EH (cell line): ENCODE measurements around the gene EBLN2.

Experiments used
- DNase-seq: peaks from one replicate; pipeline ENCODE4 v3.0.0-alpha.2; 2015; ENCODE audit warnings: low read depth

Gene EBLN2

GRCh38 chr3:73061416-73061815 lies at the start of gene EBLN2:
TSS of gene EBLN2 (plus strand) at chr3:73061659. CDS start at chr3:73062082, 423 bp downstream.
- no peak for DNase-seq

GRCh38 chr3:73018298-73018697 lies 43.2 kb upstream of the EBLN2 start:
- no peak for DNase-seq

DNA sequence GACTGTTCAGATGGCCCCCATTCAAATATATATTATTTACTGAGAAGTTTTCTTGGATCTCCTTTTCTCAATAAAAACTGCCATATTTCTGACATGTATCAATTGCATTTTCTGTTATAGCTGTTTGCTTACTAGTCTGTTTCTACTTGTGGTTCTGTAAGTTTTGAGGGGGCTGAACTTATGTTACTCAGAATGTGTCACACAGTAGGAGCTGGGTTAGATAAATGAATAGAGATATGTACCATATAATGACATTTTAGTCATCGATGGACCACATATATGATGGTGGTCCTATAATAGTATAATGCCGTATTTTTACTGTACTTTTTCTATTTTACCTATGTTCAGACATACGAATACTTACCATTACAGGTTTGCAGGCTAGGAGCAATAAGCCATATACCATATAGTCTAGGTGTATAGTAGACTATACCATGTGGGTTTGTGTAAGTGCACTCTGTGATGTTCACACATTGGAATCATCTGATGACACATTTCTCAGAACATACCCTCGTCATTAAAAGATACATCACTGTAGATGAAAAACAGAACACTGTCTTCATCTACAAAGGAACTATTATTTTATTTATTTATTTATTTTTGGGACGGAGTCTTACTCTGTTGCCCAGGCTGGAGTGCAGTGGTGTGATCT lies 42.5 kb upstream of the EBLN2 start:
- DNase-seq, result no peak

DNA sequence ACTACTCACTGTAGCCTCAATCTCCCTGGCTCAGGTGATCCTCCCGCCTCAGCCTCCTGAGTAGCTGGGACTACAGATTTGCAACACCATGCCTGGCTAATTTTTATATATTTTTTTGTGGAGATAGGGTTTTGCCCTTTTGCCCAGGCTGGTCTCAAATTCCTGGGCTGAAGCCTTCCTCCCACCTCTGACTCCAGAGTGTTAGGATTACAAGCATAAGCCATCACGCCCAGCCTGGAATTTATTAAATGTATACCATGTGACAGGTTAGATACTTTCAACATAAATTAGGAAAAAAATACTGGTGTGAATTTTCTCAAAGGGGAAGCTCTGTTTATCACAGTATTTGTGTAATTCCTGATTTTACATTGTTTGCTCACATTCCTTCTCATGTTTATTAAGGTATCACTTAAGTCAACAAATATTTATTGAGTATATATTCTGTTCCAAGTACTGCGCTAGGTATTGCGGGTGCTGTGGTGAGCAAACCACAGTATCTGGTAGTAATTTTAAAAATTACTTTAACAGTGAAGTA lies 40.1 kb upstream of the EBLN2 start:
- DNase-seq, result no peak

DNA sequence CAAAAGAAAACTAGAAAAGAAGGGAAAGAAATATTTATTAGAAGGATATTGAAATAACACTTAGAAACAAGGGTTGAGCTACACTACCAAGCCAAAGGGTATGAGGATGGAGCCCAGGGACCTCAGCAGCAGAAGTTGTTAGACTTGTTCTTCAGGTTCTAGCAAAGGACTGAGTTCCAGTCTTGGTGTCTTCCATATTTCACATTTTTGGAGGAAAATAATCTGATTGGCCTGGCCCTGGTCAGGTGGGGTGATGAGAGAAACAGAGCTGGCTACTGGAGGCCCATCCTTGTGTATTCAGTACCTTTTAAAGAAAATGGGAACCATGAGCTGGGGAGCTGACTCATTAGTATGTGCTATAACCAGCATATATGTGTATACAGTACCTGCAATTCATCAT lies 36.6 kb upstream of the EBLN2 start:
- DNase-seq, result no peak

GRCh38 chr3:73026111-73026759 lies 35.2 kb upstream of the EBLN2 start:
- DNase-seq, result no peak

GRCh38 chr3:73026760-73027113 lies 34.7 kb upstream of the EBLN2 start:
- DNase-seq, result no peak

GRCh38 chr3:73028803-73029202 lies 32.7 kb upstream of the EBLN2 start:
- DNase-seq, result no peak

- peak; percentile 89 for DNase-seq
These were observed 32.1 kb upstream of the EBLN2 start for GRCh38 chr3:73029321-73029796.

DNA sequence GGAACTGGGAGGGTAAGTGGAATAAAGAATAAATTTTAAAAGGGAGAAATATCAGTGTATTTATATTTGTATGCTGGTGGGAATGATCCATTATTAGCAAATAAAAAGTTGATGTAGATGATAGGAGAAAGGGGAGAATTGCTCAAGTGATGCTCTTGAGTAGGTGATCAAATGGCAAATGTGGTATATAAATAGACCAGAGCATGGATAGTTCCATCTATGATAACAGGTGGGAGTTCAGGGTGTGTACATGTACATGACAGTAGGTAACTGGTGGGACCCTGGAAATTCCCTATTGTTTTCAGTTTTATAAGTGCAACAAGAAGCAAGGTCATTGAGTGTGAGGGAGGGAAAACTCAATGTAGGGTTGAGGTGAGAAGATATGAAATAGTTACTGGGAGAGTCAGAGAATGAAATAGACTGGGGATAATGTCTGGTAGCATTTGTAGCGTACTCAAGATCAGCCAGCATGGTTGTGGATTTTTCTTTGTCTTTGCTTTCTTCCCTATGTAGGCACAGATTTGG lies 31.3 kb upstream of the EBLN2 start:
- no peak for DNase-seq

DNA sequence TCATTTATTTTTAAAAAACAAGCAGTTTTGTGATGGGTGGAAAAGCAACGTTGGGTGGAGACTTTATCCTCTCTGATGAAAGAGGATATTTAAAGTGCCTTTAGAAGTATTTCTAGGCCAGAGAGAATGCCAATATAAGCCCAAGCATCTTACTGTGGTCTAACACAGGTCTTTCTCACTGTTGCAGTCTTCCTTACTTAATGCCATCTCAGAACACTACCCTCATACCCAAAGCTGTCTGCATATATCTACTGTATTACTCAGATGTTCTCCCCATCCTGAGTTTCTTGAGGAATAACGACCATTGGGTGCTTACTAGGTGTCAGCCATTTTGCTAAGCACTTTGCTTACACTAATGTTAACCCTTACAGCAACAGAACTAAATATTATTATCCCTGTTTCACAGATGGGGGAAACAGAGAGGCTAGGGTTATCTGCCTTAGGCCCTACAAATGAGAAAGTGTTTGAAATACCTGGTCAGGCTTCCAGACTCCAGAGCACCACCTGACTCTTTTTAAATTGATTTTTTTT lies 29.8 kb upstream of the EBLN2 start:
- DNase-seq, result no peak

GRCh38 chr3:73036694-73037591 lies 24.5 kb upstream of the EBLN2 start:
- peak; percentile 75 for DNase-seq

- no peak for DNase-seq
These were observed 19.9 kb upstream of the EBLN2 start for GRCh38 chr3:73041537-73041936.

DNA sequence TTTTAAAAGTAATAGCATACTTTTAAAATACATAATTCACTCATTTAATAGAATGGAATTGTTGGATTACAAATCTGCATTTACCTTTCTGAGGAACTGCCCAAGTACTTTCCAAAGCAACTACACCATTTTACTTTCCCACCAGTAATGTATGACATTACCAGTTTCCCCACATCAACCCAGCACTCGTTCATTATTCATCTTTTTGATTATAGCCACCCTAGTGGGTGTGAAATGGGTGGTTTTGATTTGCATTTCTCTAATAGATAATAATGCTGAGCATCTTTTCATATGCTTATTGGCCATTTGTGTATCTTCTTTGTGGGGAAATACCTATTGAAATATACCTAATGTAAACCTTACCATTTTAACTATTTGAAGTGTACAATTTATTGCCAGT lies 18.0 kb upstream of the EBLN2 start:
- DNase-seq, result no peak

DNA sequence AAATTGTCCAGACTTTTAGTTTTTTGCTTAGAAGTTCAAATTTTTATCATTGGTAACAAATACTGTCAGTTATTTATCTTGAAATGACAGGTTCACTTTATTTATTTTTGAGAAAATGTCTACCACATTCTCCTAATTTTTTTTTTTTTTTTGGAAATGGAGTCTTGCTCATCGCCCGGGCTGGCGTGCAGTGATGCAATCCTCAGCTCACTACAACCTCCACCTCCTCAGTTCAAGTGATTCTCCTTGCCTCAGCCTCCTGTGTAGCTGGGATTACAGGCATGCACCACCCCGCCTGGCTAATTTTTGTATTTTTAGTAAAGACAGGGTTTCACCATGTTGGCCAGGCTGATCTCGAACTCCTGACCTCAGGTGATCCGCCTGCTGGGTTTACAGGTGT lies 16.1 kb upstream of the EBLN2 start:
- DNase-seq, result no peak

- DNase-seq, result no peak
These were observed 15.3 kb upstream of the EBLN2 start for GRCh38 chr3:73046195-73046594.

DNA sequence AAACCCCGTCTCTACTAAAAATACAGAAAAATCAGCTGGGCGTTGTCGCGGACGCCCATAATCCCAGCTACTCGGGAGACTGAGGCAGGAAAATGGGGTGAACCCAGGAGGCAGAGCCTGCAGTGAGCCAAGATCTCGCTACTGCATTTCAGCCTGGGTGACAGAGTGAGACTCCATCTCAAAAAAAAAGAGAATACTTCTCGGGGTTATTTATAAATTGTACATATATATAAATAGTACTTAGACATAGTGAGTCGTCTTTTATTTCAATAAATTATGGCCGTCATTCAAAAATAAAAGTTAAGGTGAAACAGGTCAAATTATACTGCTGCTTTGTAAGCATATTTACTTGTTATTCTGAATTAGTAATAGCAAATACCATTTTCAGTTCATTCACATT lies 12.1 kb upstream of the EBLN2 start:
- no peak for DNase-seq

DNA sequence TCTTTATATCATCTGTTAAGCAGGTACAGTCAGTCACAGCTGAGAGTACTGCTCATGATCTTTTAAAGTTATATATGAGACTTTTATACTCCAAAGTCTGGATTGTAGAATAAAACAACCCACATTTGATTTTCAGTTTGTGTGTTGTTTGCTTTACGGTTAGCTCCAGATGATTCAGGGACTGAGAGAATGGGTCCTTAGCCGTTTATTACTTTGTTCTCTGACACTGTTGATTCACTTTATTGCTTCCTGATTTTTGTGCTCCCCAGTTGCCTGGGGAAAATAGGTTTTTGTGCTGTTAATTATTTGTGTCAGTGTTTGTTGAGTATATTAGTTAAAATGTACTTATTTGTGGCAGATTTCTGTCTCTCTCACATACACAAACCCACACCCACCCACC lies 8.6 kb upstream of the EBLN2 start:
- DNase-seq, result peak; percentile 53

- DNase-seq, result no peak
These were observed 5.9 kb upstream of the EBLN2 start for GRCh38 chr3:73055583-73055982.

DNA sequence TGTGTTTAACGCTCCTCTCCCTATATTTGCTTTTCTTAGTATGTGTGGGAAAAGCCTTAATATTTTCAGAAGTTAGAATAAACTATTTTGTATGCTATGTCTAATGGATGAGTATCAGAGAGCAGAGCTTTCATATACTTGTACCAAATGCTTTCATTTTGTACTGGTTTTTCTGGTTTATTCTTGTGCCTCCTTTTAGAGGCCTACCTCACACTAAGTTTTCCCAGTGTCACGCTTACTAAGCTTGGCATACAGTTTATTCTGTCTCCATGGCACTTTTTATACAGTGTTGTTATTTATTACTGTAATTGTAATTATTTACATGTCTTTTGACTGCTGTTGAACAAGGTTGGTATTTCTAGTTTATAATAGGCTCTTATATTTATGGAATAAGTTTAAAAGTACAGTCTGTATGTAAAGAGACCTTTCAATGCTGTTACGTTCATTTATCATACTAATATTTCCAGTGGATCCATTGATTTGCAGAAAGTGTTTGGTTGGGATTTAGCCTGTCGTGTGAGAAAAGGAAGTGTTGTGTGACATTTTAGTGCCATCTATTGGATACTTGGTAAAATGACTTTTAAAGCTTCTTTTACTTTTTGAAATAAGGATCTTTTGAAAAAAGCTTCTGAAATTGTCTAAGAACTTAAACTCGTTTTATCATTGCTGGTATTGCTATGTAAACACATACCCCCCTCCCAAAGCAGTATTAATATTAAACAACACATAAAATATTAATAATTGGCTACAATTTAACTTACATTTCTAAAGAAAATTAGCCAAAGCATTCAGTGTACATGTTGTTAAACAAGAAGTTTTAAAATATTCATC lies 5.2 kb upstream of the EBLN2 start:
- peak; percentile 65 for DNase-seq

- no peak for DNase-seq
These were observed 4.7 kb upstream of the EBLN2 start for GRCh38 chr3:73056845-73057150.
